C1 segment of cervical spinal cord (tissue), 14 donors: ENCODE data around the gene EXOSC6.
A peak's percentile ranks its signal among the peaks of the same experiment; 100 is the strongest.
"Not testable (repeated sequence)": the region's sequence is repeated elsewhere in the genome, so short reads cannot be mapped to it uniquely, and the experiment has no call there.

Source experiments
- DNase-seq, 14 donors: peaks; one replicate each; lab custom pipeline; 2025; lab: John Stamatoyannopoulos, UW

EXOSC6 gene

DNA sequence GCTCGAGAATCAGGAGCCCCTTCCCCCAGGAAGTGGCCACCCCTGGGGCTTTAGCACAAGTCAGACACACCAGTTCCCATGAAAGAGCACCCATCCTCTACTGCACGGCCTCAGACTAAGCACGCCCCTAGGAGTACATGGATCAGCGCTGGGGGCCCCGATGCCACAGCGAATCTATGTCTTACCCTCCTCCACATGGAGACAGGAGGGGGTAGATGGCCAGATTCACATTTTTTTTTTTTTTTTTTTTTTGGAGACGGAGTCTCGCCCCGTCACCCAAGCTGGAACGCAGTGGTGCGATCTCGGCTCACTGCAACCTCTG lies 3.2 kb upstream of the EXOSC6 start:
- no peak for DNase-seq

DNA sequence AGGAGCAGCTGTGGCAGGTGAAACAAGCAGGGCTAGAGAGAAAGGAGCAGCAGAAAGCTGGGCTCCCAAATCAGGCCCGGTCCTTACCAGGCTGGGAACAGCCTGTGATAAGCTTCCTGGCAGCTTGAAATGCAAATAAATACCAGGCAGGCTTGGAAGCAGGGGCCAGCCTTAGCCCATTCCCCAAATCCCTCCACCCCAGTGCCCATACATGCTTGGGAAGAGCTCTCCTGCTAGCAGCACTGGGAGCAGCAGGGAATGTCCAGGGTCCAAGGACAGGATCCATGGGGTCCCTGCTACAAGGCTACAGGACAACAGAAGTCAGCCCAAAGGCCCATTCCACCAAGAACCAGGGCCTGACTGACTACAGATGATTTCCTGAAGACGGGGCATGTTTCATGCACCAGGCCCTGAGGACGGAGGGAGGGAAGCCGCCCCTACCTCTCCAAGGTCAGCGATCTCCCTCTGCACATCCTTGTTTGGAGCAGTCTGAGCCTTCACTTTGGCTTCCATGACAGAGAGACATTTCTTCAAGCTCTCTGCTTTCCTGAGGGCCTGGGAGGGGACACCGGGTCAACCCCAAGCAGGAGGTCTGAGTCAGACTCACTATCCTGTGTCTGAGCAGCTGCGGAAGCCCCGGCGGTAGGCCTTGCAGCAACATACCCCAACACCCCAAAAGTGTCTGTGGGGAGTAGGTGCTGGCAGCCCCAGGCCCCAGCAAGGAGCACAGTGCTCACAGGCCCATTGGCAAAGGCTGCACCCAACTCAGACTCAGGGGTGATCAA lies 2.6 kb upstream of the EXOSC6 start:
- no peak for DNase-seq

DNA sequence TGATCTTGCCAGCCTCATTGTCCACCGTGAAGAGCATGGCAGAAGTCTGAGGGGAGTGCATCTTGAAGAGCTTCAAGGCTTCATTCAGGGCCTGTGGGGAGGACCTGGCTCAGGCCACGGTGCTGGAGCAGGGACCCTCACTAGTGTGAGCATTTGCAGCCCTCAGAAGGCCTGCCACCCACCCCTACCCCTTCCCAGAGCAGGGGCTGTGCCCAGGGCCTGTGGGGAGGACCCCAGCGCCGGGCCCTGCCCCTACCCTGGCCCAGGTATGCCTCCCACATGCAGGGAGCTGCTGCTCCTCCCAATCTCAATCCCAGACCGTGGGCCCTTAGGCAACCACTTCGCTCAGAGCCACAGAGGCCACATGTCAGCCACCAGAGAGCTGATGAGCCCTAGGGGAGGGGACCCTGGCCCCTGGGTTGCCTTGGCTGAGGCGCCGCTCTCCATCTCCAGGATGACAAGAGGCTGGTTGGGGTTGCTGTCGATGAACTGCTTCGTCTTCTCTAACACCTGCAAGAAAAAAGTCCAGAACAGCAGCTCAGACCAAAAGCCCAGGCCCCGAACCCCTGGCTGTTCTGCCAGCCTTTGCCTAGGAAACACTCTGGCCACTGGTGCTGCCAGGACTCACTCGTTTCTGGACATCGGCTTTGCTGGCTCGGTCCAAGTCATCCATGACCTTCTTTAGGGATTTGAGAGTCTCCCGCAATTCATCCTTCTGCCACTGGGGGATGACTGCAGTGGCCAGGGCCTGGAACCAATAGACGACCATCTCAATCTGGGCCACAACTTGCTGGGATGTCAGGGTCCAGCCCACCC lies 1.8 kb upstream of the EXOSC6 start:
- no peak for DNase-seq

DNA sequence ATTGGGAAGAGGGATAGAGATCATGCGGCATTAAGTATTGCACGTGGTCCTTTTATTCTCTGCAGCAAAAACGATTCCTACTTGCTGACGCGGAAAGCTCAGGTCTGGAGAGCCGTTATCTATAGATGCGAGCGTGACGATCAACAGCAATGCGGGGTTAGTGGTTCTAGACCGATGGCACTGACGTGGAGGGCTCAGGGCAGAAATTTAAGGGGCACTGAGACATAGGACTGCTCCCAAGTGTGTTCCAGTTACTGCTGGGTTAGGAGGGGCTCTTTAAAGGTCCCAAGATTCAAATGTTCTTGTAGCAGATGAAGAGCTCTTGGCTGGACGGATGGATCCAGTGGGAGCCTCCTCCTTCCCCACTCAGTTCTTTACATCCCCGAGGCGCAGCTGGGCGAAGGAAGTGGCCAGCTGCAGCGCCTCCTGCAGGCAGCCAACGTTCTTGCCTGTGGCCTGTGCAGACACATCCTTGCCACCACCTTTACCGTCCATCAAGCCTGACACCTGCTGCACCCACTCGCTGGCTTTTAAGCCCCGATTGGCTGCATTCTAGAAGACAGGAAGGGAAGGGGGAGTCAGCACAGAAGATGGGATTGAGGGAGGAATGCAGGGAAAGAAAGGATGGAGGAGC lies 732 bp upstream of the EXOSC6 start:
- peak in 1 of 14 donors; percentile 5 for DNase-seq

DNA sequence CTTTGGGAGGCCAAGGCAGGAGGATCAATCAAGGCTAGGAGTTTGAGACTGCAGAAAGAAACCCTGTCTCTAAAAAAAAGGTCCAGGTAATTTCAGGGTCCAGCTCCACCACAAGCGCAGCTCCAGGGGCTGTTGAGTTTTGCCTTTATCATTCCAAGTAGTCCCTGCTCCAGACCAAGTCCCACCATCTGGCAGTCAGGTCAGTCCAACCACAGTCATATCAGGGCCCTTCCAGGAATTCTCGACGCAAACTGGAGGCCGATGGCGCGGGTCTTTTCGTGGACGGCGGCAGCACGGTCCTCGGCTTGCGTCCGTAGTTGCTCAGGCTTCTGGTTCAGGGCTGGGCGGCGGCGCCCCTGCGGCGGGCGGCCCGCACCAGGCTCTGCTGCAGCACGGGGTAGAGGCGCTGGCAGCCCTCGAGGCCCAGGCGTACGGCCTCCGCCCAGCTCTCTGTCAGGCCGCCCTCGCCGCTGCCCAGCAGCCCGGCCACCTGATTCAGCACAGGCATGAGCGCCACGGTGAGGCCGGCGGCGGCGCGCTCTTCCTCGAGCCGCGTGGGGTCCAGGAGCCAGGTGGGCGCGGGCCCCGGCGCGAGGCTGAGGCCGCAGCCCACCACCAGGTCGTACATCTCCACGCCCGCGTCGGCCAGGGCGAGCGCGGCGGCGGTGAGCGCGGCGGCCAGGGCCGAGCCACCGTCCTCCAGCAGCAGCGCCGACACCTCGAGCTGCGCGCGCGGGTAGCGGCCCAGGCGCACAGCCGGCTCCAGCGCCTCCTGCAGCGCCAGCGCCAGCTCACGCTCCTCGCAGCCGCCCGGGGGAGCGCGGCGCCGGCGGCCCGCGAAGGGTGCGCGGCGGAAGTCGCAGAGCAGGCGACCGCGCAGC lies 752 bp downstream of the EXOSC6 start:
- DNase-seq, result peak in 2 of 14 donors; percentile 30 to 43

DNA sequence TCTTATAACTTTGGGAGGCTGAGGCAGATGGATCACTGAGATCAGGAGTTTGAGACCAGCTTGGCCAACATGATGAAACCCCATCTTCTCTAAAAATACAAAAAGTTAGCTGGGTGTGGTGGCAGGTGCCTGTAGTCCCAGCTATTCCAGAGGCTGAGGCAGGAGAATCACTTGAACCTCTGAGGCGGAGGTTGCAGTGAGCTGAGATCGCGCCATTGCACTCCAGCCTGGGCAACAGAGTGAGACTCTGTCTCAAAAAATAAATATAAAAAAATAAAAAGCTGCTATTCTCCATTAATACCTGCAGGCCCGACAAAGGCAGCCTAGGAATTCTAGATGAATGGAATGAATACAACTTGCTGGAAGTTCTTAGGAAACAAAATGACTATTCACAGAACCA lies 2.0 kb downstream of the EXOSC6 start:
- DNase-seq, result not testable (repeated sequence)

DNA sequence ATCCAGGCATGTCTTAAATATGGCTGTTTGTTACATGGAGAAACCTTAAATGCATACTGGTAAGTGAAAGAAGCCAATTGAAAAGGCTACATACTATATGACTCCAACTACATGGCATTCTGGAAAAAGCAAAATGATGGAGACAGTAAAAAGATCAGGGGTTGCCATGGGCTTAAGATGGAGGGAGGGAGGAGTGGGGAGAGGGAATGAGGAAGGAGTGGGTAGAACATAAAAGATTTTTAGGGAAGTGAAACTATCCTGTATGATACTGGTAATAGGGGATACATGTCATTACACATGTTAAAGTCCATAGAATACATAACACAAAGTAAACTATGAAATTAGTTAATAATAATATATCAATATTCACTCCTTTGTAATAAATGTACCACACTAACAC lies 13.0 kb downstream of the EXOSC6 start:
- not testable (repeated sequence) for DNase-seq

DNA sequence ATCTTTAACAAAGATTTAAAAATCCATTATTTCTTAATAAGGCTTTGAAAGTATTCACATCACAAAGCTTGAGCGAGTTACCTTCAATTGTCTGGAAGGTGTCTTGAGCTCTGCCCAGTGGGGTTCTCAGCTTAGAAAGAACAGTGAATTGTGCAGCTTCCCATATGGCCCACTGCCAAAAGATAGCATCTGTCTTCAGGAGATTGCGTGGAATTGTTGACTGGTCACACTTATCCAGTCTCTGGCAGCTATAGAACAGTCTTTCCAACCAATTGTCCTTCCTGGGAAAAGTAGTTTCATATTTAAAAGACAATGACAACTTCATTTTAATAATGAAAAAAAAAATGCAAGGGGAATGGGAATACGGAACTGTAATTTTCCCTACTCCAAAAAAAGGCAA lies 19.9 kb downstream of the EXOSC6 start:
- DNase-seq, result peak in 1 of 14 donors; percentile 4

DNA sequence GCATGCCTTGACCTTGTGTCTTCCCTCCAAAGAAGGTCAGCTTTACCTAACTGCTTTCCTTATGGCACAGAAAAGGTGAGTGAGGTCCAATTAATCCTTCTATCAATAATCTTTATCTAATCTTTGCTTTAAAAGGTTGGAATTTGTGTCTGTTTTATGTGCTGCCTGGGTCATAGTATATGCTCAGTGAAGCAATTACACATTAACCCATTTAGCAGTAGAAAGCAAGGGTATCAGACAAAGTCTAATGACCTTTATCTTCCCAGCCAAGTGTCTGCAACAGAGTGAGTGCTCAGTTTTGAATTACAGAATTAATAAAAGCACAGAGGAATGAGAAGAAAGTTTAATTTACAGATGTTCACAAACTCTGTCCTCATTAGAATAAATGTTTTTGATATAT lies 25.7 kb downstream of the EXOSC6 start:
- DNase-seq, result not testable (repeated sequence)

DNA sequence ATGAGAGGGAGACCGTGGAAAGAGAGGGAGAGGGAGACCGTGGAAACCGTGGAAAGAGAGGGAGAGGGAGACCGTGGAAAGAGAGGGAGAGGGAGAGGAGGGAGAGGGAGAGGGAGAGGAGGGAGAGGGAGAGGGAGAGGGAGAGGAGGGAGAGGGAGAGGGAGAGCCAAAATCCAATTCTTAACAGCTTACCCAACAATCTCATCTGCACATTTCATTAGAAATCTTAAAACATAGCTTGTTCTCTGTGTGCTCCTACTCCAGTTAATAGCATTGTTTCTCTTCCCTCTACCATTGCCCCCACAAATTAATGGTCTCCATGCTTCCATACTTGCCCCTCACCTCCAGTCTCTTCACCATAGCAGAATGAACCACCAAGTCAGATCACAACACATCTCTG lies 26.3 kb downstream of the EXOSC6 start:
- not testable (repeated sequence) for DNase-seq

DNA sequence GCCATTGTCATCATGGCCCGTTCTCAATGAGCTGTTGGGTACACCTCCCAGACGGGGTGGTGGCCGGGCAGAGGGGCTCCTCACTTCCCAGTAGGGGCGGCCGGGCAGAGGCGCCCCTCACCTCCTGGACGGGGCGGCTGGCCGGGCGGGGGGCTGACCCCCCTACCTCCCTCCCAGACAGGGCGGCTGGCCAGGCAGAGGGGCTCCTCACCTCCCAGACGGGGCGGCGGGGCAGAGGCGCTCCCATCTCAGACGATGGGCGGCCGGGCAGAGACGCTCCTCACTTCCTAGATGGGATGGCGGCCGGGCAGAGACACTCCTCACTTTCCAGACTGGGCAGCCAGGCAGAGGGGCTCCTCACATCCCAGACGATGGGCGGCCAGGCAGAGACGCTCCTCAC lies 27.1 kb downstream of the EXOSC6 start:
- DNase-seq, result not testable (repeated sequence)

DNA sequence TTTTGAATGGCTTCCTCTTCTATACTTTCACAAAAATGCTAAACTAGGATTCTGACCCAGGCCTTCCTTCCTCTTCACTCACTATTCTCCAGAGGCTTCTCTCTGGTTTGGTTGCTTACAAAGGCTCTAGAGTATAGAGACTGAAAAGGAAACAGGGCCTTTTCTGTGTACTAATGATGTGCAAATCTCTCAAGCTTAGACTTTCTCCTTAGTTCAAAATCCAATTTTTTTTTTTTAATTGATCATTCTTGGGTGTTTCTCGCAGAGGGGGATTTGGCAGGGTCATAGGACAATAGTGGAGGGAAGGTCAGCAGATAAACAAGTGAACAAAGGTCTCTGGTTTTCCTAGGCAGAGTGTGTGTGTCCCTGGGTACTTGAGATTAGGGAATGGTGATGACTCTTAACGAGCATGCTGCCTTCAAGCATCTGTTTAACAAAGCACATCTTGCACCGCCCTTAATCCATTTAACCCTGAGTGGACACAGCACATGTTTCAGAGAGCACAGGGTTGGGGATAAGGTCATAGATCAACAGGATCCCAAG lies 27.7 kb downstream of the EXOSC6 start:
- DNase-seq, result not testable (repeated sequence)

DNA sequence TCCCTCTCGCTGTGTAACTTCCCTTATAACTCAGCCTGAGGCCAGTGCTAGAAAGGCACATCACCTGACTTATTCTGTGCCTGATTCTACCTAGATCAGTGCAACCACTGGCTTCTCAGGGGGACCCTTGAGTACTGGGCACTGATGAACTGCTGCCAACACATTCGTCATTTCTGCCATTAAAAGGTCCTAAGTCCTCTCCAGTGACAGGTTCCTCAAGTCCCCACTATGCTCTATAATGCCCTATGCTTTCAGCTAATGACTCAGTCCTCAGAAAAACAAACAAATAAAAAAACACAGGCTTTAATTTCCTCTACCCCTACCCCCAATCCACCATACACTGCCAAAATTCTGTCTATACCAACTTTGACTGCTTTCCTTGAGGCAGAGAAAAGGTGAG lies 28.5 kb downstream of the EXOSC6 start:
- not testable (repeated sequence) for DNase-seq

DNA sequence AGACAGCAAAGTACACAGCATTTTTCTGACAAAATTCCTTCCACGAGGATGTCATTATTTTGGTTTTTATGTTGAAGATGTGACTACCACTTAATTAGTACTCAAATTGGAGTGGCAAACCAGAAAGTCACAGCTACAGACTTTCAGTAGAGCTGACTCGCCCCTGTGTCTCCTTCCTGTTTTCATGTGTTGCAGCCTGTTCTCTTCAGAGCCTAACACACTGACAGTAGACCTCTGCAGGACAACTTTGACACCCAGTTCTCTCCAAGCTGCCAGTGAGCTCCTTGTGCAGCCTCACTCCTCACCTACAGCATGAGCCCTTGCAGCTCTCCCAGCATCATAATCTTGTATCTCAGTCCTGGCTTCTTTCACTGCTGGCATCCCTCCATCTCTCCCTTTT lies 29.2 kb downstream of the EXOSC6 start:
- not testable (repeated sequence) for DNase-seq

DNA sequence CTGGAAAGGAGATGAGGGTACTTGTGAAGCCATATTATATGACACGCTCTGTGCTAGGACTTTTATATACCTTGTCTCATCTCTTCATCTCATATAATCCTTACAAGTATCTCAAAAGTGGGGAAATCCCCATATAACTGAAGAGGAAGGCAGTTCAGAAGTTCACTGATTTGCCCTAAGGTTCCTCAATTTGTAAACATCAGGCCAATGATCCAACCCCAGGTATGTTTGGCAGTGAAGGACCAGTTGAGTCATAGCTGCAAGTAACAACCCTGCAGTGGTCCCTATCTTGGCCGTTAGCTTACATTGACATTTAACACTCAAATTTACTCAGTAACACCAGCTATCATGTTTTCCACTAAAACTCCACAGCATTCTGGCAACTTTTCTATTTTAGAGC lies 33.2 kb downstream of the EXOSC6 start:
- DNase-seq, result not testable (repeated sequence)

DNA sequence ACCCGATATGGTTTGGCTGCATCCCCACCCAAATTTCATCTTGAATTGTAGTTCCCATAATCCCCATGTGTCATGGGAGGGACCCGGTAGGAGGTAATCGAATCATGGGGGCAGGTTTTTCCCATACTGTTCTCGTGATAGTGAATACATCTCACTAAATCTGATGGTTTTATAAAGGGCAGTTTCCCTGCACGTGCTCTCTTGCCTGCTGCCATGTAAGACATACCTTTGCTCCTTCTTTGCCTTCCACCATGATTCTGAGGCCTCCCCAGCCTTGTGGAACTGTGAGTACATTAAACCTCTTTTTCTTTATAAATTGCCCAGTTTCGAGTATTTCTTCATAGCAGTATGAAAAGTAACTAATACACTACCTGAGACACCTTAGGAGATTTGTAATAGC lies 45.4 kb downstream of the EXOSC6 start:
- not testable (repeated sequence) for DNase-seq

DNA sequence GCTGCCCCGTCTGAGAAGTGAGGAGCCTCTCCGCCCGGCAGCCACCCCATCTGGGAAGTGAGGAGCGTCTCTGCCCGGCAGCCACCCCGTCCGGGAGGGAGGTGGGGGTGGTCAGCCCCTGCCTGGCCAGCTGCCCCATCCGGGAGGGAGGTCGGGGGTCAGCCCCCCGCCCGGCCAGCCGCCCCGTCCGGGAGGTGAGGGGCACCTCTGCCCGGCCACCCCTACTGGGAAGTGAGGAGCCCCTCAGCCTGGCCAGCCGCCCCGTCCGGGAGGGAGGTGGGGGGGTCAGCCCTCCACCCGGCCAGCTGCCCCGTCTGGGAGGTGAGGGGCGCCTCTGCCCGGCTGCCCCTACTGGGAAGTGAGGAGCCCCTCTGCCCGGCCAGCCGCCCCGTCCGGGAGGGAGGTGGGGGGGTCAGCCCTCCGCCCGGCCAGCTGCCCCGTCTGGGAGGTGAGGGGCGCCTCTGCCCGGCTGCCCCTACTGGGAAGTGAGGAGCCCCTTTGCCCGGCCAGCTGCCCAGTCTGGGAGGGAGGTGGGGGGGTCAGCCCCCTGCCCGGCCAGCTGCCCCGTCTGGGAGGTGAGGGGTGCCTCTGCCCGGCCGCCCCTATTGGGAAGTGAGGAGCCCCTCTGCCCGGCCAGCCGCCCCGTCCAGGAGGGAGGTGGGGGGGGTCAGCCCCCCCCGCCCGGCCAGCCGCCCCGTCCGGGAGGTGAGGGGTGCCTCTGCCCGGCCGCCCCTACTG lies 46.9 kb downstream of the EXOSC6 start:
- not testable (repeated sequence) for DNase-seq

DNA sequence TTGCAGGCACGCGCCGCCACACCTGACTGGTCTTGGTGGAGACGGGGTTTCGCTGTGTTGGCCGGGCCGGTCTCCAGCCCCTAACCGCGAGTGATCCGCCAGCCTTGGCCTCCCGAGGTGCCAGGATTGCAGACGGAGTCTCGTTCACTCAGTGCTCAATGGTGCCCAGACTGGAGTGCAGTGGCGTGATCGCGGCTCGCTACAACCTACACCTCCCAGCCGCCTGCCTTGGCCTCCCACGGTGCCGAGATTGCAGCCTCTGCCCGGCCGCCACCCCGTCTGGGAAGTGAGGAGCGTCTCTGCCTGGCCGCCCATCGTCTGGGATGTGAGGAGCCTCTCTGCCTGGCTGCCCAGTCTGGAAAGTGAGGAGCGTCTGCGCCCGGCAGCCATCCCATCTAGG lies 47.7 kb downstream of the EXOSC6 start:
- DNase-seq, result not testable (repeated sequence)

DNA sequence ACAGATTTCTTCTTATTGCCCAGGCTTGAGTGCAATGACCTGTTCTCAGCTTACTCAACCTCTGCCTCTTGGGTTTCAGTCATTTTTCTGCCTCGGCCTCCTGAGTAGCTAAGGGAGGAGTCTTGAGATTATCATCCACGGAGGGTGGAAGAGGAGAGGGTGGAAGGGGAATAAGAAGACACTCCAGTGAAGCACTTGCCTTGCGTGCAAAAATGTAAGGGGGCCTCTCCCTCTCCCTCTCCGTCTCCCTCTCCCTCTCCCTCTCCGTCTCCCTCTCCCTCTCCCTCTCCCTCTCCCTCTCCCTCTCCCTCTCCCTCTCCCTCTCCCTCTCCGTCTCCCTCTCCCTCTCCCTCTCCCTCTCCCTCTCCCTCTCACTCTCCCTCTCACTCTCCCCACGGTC lies 48.2 kb downstream of the EXOSC6 start:
- DNase-seq, result not testable (repeated sequence)

DNA sequence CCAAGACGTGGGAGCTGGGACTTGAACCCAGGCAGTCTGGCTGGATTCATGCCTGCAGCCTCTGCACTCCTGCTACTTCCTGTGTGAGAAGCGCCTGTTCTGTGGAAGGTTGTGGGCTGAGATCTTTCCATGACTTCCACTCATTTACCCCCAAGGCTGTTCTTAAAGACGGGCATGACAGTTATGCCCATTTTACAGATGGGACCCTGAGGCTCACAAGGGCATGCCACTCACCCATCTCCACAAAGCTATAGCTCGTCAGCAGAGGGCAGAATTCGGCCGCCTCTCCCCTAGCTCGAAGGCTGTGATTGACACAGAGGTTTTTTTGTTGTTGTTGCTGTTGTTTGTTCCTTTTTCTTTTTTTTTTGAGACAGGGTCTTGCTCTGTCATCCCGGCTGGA lies 51.7 kb downstream of the EXOSC6 start:
- DNase-seq, result not testable (repeated sequence)
